ENCODE measurements around the gene IPO11.

Gene IPO11

DNA sequence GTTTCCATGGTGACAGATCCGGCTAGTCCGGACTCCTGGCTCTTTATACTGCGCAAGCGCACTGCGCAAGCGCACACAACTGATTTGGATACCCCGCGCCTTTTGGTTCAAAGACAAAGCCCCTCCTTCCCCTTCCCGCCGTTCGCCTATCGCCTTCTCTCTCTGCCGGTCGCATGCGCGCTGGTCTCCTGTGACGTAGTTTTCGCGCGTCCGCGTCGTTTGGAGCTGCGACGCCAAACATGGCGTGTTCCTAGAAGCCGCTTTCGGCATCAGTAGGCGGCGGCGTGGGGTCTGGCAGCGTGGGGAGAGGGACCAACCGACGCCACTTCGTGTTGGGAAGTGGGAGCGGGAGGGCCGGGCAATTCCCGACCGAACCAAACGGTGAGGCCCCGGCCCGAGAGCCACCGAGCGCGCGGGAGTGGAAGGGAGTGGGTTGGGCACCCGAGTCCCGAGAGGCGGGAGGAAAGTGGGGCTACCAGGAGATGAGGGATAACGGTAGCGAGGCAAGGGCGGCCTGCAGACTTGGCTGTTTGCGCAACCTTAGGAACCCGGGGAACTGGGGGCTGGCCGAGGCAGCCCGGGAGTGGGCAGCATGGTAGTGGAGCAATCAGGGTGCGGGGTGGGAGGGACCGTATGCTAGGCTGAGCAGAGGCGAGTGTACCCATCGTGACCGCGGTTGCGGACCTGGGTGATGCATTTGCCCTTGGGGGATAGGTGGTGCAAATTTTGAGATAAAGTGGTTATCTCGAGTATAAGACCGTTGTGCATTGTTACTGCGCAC, at the start of gene IPO11:
TSS of gene IPO11 (plus strand) at position 215 of the 781 bp plus-strand sequence. CDS start 24,517 bp downstream, outside the sequence.
- peak; percentile 96 to 99 for DNase-seq

DNA sequence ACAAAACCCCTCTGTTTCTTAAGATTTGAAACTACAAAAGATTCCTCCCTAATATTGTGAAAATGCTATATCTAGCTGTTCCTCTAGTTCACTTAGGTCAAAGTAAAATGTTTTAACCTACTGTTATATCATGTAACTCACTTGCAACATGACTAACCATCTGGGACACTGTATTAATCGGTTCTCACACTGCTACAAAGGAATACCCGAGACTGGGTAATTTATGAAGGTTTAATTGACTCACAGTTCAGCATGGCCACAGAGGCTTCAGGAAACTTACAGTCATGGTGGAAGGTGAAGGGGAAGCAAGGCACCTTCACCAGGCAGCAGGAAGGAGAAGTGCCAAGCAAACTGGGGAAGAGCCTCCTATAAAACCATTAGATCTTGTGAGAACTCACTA, 43.5 kb upstream of the IPO11 start:
- DNase-seq, result no peak

DNA sequence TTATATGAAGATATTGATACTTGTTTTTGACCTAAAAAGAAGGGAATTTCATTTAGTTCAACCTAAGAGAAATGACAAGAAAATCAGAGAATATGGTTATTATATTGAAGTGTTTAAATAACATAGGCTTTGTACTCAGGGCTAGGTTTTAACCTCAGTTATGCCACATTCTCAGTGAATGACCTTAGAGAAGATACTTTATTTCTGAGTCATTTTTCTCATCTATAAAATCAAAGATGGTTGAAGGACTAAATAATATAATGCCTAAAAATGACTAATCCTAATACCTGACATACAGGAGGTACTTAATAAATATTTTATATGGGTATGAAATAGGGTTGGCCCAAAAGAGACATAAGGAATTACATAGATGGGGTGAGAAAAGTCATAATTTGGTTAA, 41.2 kb upstream of the IPO11 start:
- no peak for DNase-seq

DNA sequence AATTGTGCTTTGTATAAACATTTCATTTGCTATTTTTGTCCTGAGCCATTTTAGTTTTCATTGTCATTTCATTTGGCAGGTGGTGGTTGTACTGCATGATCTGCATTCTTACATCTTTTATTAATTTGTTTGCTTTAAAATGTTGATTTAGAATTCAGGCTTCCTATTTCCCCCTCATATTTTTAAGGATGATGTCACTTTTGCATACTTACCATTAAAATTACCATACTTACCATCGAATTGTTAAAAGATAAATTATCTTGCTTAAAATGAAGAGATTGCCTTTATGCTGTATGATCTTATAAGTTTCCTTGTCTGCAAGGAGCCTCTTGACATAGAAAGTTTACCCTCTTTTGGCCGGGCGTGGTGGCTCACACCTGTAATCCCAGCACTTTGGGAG, 40.0 kb upstream of the IPO11 start:
- no peak for DNase-seq

DNA sequence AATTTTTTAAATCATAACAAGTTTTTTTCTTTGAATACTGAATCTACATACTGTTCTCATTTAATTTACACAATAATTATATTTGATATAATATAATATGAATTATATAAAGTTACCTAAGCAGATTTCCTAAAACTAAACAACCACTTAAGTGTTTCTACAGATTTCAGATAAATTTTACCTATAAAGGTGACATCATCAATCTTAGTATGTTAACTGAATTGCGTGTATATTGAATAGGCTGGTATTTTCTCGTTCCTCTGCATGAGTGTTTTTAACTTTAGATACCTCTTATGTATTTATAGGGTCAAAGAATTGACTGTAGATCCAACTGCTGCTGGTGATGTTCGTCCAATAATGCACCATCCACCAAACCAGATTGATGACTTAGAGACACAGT, 39.2 kb upstream of the IPO11 start:
- no peak for DNase-seq

DNA sequence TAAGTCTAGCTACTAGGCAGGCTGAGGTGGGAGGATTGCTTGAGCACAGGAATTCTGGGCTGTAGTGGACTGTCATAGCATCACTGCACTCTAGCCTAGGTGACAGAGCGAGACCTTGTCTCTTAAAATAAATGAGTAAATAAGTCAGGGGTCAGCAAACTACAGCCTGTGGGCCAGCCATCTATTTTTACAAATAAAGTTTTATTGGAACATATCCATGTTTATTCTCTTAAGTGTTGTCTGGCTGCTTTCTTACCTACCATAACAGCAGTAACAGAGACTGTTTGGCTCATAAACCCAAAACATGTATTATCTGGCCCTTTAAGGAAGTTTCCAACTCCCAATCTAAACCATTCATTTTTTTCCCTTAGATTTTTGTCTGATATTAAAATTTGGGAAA, 38.5 kb upstream of the IPO11 start:
- DNase-seq, result no peak

DNA sequence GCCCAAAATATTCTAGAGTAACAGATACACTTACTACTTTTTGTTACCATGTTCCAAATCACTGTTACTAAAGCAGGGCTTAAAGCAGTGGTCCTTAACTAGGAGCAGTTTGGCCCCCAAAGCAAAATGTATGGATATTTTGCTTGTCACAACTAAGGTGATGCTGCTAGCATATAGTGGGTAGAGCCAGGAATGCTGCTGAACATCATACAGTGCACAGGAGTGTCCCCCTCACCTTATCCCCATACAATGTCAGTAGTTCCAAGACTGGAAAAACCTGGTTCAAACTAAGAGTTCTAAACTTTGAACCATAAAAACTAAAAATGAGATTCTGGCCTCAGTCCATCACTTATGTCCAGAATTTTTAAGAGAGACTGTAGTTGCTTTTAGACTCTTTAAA, 36.9 kb upstream of the IPO11 start:
- DNase-seq, result no peak

DNA sequence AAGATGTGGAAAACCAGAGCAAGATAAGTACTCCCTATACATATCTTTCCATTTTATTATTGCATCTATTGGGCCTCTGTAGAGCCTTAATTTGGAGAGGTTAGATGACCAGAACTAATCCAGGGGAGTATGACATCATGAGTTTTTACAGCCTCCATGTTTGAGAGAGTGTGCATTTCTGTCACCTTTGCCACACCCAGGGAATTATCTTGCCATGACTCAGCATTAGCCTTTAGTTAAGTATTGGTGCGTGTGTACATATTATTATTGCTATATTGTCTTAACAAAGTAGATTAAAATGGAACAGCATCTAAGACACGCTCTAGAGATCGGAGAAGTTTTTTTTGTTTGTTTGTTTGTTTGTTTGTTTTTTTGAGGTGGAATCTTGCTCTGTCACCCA, 36.5 kb upstream of the IPO11 start:
- no peak for DNase-seq

DNA sequence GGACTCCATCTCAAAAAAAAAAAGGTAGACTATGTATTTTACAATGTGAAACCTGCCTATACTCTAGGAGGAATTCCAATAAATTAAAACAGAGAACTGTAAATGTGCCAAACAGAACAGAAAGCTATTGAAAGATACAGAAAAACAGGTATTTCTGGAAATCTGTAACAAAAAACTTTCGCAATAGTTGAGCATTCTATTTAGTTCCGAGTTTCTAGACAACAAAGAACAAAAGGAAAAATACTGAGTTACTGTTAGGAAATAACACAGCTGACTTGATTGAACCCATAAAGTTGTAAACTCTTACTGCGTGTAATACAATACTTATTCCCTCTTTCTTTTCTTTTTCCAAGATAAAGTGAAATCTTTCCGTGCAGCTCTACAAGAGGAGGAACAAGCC, 27.4 kb upstream of the IPO11 start:
- DNase-seq, result no peak

DNA sequence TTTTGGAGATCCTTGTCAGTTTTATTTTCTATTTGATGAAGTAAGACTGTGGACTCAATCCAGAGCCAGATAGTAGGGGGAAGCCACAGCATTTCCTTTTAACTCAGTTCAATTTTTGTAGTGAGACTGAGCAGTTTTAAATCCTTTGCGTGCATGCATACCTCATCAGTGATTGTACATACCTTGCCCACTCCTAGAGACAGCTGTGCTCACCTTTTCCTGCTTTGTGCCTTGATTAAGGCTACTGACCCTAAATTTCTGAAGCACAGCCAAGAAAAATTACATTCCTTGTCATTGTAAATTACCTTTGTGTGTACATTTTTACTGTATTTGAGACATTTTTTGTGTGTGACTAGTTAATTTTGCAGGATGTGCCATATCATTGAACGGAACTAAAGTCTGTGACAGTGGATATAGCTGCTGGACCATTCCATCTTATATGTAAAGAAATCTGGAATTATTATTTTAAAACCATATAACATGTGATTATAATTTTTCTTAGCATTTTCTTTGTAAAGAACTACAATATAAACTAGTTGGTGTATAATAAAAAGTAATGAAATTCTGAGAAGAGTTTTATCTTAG, 26.7 kb upstream of the IPO11 start:
- DNase-seq, result no peak

DNA sequence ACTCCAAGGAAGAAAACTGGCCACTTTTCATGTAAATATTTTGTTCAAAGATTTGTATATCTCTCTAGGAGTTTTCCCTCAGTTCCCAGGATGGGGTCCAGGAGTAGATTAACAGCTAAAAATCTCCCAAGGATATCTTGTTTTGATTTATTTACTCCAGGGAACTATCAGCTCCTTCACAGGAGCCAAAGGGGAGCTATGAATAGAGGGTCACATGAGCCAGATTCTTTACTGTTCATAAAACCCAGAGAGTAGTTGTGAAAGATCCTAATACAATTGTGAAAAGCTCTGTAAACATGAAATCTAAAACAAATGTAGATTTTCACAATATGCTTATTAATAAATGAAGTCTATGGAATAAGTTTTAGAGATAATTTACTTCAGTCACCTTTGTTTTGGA, 25.7 kb upstream of the IPO11 start:
- no peak for DNase-seq

DNA sequence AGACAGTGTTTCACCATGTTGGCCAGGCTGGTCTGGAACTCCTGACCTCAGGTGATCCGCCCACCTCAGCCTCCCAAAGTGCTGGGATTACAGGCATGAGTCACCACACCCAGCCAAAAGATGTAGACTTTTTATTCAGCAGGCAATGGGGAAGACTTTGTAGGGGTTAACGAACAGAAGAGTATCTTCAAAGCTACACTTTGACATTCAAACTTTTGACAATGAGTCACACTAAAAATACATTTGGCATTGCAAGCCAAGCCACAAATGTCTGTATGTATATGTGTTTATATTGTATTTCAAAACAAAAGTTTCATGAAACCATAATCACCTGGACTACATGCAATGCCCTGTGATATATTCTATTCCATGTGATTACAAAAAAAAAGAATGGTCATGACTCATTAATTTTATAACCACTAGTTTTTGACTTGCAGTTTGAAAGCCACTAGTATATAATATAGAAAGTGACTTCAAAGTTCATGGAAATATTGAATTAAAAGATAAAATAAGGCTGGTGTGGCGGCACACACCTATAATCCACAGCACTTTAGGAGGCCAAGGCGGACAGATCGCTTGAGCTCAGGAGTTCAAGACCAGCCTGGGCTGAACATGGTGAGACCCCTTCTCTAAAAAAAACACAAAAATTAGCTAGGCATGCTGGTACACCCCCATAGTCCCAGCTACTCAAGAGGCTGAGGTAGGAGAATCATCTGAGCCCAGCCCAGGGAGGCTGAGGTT, 17.2 kb upstream of the IPO11 start:
- no peak for DNase-seq

DNA sequence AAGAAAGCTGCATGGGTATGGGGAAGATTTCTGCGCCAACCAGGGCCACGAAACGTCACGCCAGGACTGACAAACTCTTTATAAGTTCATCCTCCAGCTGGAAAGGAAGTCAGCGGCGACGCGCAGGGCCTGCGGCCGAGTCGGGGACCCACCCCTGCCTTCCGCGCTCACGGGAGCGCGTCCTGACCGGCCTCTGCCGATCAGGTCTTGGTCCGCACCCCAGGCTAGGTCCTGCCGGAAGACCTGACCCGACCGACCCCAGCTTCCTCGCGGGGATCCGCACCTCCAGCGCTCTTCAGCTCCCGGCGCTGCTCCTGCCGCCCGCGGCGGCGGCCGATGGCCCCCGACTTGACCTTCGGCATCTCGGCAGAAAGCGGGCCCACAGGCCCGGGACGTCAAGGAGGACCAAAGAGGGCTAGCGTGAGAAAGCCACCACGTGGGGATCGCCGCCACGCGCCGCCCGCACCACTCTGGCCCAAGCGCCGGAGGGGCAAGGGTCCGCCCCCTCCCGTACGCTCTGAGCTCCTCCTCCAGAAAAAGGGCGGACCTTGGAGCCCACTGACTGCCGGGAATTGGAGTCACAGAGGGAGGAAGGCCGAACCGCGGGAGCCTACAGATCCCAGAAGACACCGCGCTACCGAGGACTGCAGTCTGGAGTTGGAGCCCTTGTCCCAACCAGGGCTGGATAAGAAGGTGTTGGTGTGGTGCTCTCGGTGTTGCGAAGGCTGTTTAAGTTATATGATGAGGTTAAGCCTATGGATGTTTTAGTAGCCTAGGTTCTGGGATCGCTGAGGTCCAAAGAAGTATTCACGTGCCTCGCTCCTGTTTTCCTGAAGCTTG, 8.9 kb upstream of the IPO11 start, which contains the start of gene DIMT1:
TSS of gene DIMT1 (minus strand) at position 495 of the 840 bp plus-strand sequence. CDS start at position 362, 133 bp downstream.
- DNase-seq, result peak; percentile 84 to 94

DNA sequence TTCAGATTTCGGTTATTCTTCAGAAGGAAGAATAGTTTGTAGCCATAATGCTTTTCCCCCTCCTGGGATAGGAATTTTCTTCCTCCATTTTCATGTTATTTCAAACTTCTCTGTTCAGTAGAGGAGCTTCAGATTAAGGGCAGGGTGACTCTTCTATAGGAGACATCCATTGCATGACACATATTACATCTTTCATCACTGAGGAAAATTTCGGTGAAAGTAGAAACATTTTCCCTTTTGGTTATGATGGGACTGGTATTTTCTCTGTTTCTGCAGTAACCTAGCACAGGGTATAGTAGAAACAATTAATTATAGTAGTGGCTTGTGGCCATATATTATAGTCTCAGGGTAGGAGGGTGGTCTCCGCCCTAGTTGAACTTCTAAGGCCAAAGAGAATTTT, 1.1 kb downstream of the IPO11 start:
- no peak for DNase-seq

DNA sequence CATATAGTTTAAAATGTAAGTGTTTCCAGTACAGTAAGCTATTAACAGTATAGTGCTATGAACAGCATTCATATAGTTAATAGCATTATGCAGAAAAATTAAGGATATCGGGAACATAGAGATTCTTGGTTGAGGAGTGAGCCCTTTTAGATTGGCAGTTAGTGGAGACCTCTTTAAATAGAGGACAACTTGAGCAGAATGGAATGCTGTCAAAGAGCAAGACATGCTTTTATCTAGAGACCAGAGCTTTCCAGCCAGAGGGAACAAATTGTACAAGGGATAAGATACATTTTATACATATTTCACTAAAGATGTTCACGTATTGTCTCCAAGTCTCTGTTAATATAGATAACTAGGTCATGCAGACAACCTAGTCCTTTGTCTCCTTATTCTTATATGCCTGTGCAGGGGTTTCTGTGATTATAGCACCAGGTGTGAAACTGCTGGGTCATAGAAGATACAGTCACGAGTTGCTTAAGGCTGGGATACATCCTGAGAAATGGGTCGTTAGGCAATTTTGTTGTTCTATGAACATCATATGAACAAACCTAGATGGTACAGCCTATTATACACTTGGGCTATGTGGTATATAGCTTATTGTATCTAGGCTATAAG, 6.0 kb downstream of the IPO11 start:
- no peak for DNase-seq

DNA sequence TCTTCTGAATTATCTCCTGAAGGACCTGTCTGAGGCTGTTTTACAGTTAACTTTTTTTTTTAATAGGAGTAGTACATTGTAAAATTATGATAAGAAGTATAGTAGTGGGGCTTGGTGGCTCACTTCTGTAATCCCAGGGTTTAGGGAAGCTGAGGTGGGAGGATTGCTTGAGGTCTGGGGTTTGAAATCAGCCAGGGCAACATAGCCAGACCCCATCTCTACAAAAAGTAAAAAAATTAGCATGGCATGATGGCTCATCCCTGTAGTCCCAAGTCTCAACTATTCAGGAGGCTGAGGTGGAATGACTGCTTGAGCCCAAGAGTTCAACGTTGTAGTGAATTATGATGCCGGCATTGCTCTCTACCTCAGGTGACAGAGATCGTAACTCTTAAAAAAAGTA, 7.0 kb downstream of the IPO11 start:
- DNase-seq, result no peak

DNA sequence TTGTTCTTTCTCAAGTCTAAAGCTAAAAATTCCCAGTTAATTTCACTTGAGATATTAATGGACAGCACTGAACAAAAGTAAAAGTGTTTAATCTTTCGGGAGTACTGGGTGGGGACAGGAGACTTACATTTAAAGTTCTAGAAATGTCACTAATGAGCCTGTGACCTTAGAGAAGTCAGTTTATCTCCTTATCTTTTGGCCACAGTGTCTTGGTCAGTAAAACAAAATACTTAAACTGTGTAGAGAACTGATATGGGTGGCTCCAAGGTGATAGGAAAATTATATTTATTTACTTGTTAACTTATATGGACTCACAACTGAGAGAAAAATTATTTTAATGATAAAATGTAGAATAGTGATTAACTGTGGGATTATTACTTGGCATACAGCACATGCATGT, 8.9 kb downstream of the IPO11 start:
- DNase-seq, result no peak

DNA sequence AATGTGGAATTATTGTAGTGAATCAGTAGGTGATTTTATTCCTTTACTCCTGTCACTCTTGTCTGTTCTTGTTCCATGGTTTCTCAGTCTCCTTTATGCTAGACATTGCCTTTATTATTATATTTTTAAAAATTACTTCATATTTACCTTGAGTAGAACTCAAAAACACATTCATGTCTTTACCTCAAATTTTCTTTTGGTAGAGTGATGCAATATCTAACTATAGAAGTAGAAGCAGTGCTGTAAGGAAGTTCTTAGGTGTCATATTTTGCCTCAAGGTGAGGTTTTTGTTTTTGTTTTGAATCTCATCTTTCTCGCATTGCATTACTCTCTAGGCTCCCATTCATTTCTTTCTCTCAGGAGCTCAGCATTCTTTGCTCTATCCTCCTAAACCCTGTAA, 12.2 kb downstream of the IPO11 start:
- DNase-seq, result no peak

DNA sequence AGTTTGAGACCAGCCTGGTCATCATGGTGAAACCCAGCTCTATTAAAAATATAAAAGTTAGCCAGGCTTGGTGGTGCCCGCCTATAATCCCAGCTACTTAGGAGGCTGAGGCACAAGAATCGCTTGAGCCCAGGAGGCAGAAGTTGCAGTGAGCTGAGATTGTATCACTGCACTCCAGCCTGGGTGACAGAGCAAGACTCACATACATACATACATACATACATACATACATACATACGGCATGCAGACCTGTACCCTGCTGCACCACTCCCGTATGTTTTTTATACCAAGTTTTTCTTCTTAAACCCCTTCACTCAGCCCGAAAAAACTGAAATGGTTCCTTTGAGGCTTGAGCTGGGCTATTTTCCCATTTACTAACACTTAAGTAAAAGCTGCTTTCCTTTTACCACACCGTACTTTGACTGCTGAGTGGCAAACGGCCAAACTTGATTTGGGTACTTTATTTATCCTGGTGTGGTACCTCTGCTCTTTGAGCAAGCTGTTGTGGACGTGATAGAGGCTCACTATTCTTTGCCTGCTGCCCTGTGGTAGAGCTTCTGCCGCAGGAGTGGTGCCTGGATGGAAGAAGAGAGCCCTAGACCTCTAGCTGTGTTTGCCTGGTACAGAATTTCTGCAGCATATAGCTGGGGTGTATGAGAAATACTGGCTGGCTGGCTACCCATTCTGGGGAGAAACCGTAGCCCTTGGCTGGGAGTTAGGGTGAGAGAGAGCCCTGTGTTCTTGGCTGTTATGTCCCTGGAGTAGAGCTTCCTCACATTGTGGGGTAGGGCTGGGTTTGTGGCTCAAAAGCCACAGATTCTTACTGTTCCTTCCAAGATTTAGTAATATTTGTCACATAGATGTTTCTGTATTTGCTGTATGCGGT, 19.4 kb downstream of the IPO11 start:
- no peak for DNase-seq

DNA sequence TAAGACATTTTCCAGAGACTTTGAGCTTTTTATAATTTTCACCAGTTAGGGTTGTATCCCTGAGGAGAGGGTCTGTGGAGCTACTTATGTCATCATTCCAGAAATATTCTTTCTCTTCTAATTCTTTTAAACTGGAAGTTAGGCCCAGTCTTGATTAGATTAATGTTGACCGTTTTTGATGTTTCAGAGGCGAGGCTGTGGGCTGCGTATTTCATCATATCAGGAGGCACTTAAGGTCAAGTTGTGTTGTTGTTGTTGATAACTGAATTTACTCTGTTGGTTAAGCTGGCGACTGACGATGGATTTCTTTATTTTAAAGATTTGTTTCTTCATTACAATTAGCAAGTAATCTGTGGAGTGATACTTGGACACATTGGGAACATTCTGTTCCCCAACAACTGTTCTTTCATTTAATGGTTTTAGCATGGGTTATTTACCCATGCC, 20.1 kb downstream of the IPO11 start:
- no peak for DNase-seq

DNA sequence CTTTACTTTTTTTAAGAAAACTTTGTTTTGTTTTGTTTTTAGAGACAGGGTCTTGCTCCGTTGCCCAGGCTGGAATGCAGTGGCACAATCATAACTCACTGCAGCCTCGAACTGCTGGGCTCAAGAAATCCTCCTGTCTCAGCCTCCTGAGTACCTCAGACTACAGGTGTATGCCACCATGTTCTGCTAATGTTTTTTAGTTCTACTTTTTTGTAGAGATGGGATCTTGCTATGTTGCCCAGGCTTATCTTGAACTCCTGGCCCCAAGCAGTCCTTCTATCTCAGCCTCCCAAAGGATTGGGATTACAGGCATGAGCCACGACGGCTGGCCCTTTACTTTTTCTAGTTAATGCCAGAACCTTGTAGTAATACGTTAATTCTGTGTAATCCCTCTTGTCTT, 36.0 kb downstream of the IPO11 start:
- no peak for DNase-seq
